A549 treated with RU486 at 1 μM for 4 hours (cell line): ENCODE results near the gene ACTR1B. TPM values are rescaled to one million over a fixed set of nuclear protein-coding genes. Genes with fewer than 3 reads are reported as not detected.

ENCODE experiments used
- total RNA-seq: library from RNA; stranded (reverse); fragments of 200-300 nt; extraction: Qiagen RNA extraction; gene quantifications from 5 replicates; pipeline ENCODE4 v1.2.3, GENCODE V29; 2022; ENCODE audit warnings: low read depth

The ACTR1B gene
- 29.9 to 44.8 TPM (median 41.3 TPM) in 5 replicates for total RNA-seq

DNA sequence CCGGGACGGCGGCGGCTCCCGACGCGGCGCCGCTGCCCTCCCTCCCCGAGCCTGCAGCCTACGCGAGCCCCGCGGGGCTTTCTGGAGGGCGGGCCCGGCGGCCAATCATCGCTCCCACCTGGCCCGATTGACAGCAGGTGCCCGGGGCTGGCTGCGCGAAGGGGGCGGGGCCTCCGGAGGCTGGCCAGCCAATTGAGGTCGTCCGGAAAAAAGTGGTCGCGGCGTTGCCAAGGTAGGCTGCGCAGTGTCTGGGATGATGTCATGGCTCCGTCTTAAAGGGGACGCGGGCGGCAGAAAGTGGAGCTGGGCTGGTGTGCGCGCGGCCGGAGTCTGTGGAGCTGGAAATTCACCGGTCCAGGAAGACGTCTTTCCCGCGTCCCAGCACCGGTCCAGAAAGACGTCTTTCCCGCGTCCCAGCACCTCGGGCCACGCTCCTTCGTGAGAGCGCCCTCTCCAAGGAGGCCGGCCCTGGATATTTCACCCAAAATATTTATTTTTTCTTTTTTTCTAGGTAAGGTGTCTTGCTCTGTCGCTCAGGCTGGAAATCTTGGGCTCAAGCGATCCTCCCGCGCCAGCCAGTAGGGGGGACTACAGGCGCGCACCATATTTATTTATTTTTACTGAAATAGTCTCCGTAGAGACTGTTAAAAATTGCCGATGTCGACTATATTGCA lies at the start of gene ACTR1B:
Gene ACTR1B, minus strand, starts transcription at position 83 of the 674 bp plus-strand sequence. CDS start 154 bp downstream, outside the sequence.

GRCh38 chr2:97669448-97669847 lies 5.6 kb upstream of the ACTR1B start, which contains the start of gene C2orf92:
Gene C2orf92 (plus strand): TSS chr2:97669713. CDS start chr2:97669789, 76 bp downstream.

DNA sequence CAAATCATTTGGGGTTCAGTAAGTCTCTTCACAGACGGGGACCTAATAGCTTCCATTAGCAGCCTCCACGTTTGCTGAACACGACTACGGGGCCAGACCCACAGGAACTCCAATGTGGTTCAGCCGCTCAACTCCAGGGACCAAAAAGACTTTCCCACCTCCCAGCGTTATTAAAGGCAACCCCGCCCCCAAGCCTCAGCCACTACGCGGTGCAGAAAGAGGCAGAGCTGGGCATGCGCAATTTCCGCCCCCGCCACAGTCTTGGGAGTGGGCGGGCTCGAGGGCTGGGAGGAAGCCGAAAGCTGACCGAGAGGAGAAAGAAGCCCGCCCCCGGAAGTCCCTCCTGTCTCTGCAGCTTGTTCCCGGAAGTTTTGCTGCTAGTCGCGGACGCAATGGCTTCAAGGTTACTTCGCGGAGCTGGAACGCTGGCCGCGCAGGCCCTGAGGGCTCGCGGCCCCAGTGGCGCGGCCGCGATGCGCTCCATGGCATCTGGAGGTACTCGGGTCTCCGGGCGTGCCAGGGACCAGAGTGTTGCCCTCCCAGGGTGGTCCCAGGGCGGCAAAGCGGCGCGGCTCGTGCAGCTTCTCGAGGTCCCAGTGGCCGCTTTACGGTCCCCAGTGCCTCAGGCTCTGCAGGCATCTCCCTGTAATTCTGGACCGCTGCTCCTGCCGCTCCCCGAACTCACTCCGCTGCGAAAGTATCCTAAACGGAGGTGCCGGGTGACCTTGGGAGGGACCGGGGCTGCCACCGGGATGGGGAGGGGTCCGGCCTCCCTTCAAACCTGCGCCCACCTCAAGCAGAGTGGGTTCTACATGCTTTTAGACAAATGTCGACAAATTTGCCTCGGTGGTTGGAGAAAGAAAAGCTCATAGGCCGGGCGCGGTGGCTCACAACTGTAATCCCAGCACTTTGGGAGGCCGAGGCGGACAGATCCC lies 17.9 kb downstream of the ACTR1B start, which contains the start of gene COX5B:
Gene COX5B, plus strand, starts transcription at position 368 of the 935 bp plus-strand sequence. Its CDS starts 25 bp downstream, at position 393.

Other genes with a start within 250 kb of the ACTR1B start
- gene ANKRD36B, start 74.2 kb downstream of the ACTR1B start, total RNA-seq: 3.8 to 6.0 TPM (median 4.8 TPM) in 5 replicates
- gene COX5B, start 18.0 kb downstream of the ACTR1B start, total RNA-seq: 266 to 335 TPM (median 314 TPM) in 5 replicates
- 0.37 to 1.1 TPM (median 0.47 TPM) in 5 replicates for gene C2orf92, start 5.7 kb upstream of the ACTR1B start, total RNA-seq
- gene ZAP70, start 49.5 kb upstream of the ACTR1B start, total RNA-seq: not detected in 5 replicates